ENCODE results near the gene SHC2.

DNA sequence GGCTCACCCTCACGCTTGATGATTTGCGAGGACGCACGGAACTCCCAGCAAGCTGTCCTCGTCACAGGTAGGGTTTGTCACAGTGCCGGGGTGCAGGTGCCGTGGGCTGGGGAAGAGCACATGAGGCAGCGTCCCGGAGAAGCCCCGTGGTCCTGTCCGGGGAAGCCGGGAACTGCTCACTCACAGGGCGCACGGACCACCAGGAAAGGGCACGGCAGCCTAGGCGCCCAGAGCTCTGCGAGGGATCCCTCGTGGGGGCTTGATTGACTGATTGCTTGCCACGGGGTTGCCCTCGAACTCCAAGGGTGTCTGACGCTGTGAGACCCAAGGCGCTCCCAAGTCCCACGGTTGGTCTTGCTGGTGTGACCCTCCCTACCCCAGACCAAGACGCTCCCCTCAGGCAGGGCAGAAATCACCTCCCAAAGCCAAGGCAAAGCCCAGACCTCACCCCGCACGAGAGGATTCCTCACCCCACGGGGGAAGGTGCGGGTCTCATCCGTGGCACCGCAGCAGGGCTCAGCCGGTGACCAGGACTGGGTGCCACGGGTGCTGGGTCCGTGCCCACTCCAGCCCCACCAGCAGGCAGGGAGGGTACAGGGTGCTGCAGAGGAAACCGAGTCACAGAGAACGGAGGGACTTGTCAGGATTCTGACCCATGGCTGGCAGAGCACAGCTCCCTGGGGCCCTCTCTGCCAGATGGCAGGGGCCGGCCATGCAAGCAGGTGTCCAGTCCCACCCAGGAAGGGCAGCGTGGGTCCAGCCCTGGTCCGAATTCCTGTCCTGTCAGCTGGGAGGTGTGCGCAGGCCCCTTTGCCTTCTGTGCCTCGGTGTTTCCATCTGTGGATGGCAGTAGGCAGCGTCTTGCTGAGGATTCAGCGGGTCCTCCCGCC lies 59.6 kb downstream of the SHC2 start:
- TF ChIP-seq, protein P1, sequence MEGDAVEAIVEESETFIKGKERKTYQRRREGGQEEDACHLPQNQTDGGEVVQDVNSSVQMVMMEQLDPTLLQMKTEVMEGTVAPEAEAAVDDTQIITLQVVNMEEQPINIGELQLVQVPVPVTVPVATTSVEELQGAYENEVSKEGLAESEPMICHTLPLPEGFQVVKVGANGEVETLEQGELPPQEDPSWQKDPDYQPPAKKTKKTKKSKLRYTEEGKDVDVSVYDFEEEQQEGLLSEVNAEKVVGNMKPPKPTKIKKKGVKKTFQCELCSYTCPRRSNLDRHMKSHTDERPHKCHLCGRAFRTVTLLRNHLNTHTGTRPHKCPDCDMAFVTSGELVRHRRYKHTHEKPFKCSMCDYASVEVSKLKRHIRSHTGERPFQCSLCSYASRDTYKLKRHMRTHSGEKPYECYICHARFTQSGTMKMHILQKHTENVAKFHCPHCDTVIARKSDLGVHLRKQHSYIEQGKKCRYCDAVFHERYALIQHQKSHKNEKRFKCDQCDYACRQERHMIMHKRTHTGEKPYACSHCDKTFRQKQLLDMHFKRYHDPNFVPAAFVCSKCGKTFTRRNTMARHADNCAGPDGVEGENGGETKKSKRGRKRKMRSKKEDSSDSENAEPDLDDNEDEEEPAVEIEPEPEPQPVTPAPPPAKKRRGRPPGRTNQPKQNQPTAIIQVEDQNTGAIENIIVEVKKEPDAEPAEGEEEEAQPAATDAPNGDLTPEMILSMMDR (IDR thresholded peaks at IDR 0.05): no peak
- TF ChIP-seq POLR2A (IDR thresholded peaks at IDR 0.05): no peak
